ENCODE data around the gene C6orf47. TPM values are rescaled to one million over a fixed set of nuclear protein-coding genes. Genes with fewer than 3 reads are reported as not detected.
"Not testable (repeated sequence)": the region's sequence is repeated elsewhere in the genome, so short reads cannot be mapped to it uniquely, and the experiment has no call there.

Gene C6orf47, protein sequence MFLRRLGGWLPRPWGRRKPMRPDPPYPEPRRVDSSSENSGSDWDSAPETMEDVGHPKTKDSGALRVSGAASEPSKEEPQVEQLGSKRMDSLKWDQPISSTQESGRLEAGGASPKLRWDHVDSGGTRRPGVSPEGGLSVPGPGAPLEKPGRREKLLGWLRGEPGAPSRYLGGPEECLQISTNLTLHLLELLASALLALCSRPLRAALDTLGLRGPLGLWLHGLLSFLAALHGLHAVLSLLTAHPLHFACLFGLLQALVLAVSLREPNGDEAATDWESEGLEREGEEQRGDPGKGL
- total RNA-seq (2022) (19.4 and 19.7 TPM in 2 replicates), Bru-seq, nascent RNA (percentile 81 among the genes with signal in this experiment), BruChase-seq, experiment 1, labeled RNA remaining after a 2-hour chase (percentile 90 among the genes with signal in this experiment), BruChase-seq, experiment 2, labeled RNA remaining after a 6-hour chase (percentile 77 among the genes with signal in this experiment)
- long read RNA-seq, transcript C6orf47-202 (1 exons, 2,475 nt) = major isoform, 23 of 23 reads
- long read RNA-seq, partial matches to known transcripts = 0 of 23 reads
- long read RNA-seq, other reads (novel, unspliced or antisense) = 0 of 23 reads

DNA sequence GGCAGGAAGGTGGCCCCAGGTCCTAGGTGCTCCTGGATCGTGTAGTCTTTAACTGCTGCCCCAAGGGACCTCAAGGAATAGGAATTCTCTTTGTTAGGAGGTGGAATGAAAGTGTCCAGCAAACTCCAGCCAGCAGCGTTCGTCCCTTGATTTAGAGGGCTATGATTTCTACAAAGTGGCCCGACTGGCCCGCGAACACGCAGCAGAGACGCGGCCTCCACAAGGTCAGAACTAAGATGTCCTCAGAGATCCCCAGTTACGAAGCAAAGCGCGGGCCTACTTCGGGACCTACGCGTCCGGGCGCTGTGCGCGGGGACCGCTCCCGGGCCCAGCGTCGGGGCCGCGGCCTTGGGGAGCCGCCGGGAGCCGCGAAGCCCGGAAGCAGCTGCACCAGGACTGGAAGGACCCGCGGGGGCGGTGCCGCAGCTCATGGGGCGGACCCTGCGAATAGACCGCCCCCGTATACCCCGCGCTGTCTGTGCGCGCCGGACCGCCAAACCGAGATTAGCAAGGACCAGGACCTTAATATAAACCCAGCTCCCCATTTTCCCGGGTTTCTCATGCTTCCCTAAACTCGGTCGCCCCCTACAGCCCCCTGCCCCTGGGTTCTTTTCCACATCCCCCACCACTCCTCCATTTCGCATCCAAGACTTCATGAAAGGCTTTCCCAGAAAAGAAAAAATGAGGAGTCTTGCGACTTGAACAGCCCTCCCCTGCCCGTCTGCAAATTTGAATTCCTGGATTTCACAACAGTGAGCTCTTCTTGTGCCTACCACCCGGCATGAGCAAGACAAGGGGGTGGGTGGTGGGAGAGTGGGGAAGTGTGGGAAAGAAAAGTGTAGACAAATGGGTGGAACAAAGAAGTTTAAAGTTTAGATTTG, at the start of gene C6orf47:
TSS of gene C6orf47 (minus strand) at position 398 of the 881 bp plus-strand sequence. CDS start 831 bp downstream, outside the sequence.
- intact Hi-C loops (cut with micrococcal nuclease; ENCODE audit: unreplicated experiment) = loop anchor here (1.0 kb wide), 1 partner anchor 8 kb away; the partner anchor contains the start of gene BAG6

DNA sequence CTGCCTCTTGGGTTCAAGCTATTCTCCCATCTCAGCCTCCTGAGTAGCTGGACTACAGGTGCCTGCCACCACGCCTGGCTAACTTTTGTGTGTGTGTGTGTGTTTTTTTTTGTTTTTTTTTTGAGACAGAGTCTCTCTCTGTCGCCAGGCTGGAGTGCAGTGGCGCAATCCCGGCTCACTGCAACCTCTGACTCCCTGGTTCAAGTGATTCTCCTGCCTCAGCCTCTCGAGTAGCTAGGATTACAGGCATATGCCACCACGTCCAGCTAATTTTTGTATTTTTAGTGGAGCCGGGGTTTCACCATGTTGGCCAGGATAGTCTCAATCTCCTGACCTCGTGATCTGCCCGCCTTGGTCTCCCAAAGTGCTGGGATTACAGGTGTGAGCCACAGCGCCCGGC, 48.6 kb upstream of the C6orf47 start:
- H3K27ac Mint-ChIP-seq (ENCODE audit: unreplicated experiment); H3K9me3 ChIP-seq; H3K9me3 Mint-ChIP-seq (ENCODE audit: unreplicated experiment); H3K4me3 Mint-ChIP-seq (ENCODE audit: unreplicated experiment); H3K36me3 Mint-ChIP-seq (ENCODE audit: insufficient read depth, unreplicated experiment); POLR2A ChIA-PET; CTCF ChIA-PET; DNase-seq; H3K36me3 ChIP-seq (ENCODE audit: control insufficient read depth, insufficient read depth, low read length); BruUV-seq (replicated peaks); H3K4me3 ChIP-seq (ENCODE audit: low read depth, low read length); intact Hi-C loops (cut with micrococcal nuclease; ENCODE audit: unreplicated experiment); H3K27me3 ChIP-seq (replicated peaks; ENCODE audit: control insufficient read depth, insufficient read depth, low read length); H3K27me3 Mint-ChIP-seq (ENCODE audit: insufficient read depth, unreplicated experiment): not testable (repeated sequence)
- H3K4me1 Mint-ChIP-seq (ENCODE audit: low read depth, unreplicated experiment) = peaks cover 26% of the 10 kb centered on the region
- peaks cover 13% of the 10 kb centered on the region for H3K4me1 ChIP-seq

More for the DNA sequence above, at the start of gene C6orf47:
- peak within 1 kb of the TSS; percentile 89 for H3K27ac Mint-ChIP-seq (ENCODE audit: unreplicated experiment)
- DNase-seq = peak; percentile 83 to 89
- no peaks in the 10 kb centered on the region for H3K9me3 Mint-ChIP-seq (ENCODE audit: unreplicated experiment)
- CTCF ChIA-PET = interaction anchor here (0.7 to 1.3 kb wide), 5 partner anchors 8 to 154 kb away, joined by 3 to 6 read pairs (median 3); partner anchors contain the start of genes BAG6, HSPA1A and HSPA1L
- H3K4me1 Mint-ChIP-seq (ENCODE audit: low read depth, unreplicated experiment) = peaks cover 47% of the 10 kb centered on the region
- TF ChIP-seq, protein P1, sequence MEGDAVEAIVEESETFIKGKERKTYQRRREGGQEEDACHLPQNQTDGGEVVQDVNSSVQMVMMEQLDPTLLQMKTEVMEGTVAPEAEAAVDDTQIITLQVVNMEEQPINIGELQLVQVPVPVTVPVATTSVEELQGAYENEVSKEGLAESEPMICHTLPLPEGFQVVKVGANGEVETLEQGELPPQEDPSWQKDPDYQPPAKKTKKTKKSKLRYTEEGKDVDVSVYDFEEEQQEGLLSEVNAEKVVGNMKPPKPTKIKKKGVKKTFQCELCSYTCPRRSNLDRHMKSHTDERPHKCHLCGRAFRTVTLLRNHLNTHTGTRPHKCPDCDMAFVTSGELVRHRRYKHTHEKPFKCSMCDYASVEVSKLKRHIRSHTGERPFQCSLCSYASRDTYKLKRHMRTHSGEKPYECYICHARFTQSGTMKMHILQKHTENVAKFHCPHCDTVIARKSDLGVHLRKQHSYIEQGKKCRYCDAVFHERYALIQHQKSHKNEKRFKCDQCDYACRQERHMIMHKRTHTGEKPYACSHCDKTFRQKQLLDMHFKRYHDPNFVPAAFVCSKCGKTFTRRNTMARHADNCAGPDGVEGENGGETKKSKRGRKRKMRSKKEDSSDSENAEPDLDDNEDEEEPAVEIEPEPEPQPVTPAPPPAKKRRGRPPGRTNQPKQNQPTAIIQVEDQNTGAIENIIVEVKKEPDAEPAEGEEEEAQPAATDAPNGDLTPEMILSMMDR (IDR thresholded peaks at IDR 0.05; ENCODE audit: insufficient read depth in 1 of 2, low read depth in 1 of 2, low read length in 1 of 2, severe bottlenecking in 1 of 2, unreplicated experiment in 1 of 2) = no peak
- POLR2A ChIA-PET = interaction anchor here (0.5 to 2.4 kb wide), 16 partner anchors 8 to 1047 kb away, joined by 3 to 17 read pairs (median 4); partner anchors contain the start of genes BAG6, DDX39B, MSH5 and NEU1
- H3K4me3 Mint-ChIP-seq (ENCODE audit: unreplicated experiment) = peak within 1 kb of the TSS; percentile 88
- H3K27me3 Mint-ChIP-seq (ENCODE audit: insufficient read depth, unreplicated experiment) = no peaks in the 10 kb centered on the region
- H3K36me3 Mint-ChIP-seq (ENCODE audit: insufficient read depth, unreplicated experiment) = peaks cover 81% of the 10 kb centered on the region
- H3K9me3 ChIP-seq = no peaks in the 10 kb centered on the region
- H3K27me3 ChIP-seq (replicated peaks; ENCODE audit: control insufficient read depth, insufficient read depth, low read length) = no peaks in the 10 kb centered on the region
- H3K4me3 ChIP-seq (ENCODE audit: low read depth, low read length) = peak within 1 kb of the TSS; percentile 53
- peaks cover 9% of the 10 kb centered on the region for H3K36me3 ChIP-seq (ENCODE audit: control insufficient read depth, insufficient read depth, low read length)
- BruUV-seq (replicated peaks) = no TSS peak
- peaks cover 31% of the 10 kb centered on the region for H3K4me1 ChIP-seq

DNA sequence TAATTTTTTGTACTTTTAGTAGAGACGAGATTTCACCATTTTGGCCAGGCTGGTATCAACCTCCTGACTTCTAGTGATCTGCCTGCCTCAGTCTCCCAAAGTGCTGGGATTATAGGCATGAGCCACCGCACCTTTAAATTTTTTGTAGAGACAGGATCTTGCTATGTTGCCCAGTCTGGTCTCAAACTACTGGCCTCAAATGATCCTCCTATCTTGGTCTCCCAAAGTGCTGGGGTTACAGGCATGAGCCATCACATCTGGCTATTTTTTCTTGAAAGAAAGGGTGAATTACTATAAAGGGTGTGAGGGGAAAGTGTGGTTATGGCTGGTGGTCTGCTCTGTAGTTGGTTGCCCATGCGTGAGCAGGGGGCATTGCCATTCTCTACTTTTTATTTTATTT, 47.6 kb upstream of the C6orf47 start:
- intact Hi-C loops (cut with micrococcal nuclease; ENCODE audit: unreplicated experiment) = no loop called here
- peaks cover 17% of the 10 kb centered on the region for H3K4me1 Mint-ChIP-seq (ENCODE audit: low read depth, unreplicated experiment)
- TF ChIP-seq, protein P1 (IDR thresholded peaks at IDR 0.05; ENCODE audit: insufficient read depth in 1 of 2, low read depth in 1 of 2, low read length in 1 of 2, severe bottlenecking in 1 of 2, unreplicated experiment in 1 of 2) = no peak
- BruUV-seq (replicated peaks) = no TSS peak
- no peaks in the 10 kb centered on the region for H3K27me3 Mint-ChIP-seq (ENCODE audit: insufficient read depth, unreplicated experiment)
- ChIA-PET CTCF (no interaction called here), POLR2A (no interaction called here)
- no peaks in the 10 kb centered on the region for H3K9me3 Mint-ChIP-seq (ENCODE audit: unreplicated experiment)
- Histone ChIP-seq H3K36me3 (ENCODE audit: control insufficient read depth, insufficient read depth, low read length) (no peaks in the 10 kb centered on the region), H3K27me3 (replicated peaks; ENCODE audit: control insufficient read depth, insufficient read depth, low read length) (no peaks in the 10 kb centered on the region), H3K9me3 (no peaks in the 10 kb centered on the region), H3K4me3 (ENCODE audit: low read depth, low read length) (no peak overlapping the region), H3K4me1 (peaks cover 7% of the 10 kb centered on the region)
- no peak for DNase-seq
- H3K36me3 Mint-ChIP-seq (ENCODE audit: insufficient read depth, unreplicated experiment) = peaks cover 3% of the 10 kb centered on the region
- H3K27ac Mint-ChIP-seq (ENCODE audit: unreplicated experiment) = no peak overlapping the region
- no peak overlapping the region for H3K4me3 Mint-ChIP-seq (ENCODE audit: unreplicated experiment)

Measured in Caco-2 (cell line).